ENCODE results near the gene METTL5. TPM values are rescaled to one million over a fixed set of nuclear protein-coding genes. Genes with fewer than 3 reads are reported as not detected.

METTL5 gene
- total RNA-seq, 1 experiment from 2014 or later, result 94.7 TPM

DNA sequence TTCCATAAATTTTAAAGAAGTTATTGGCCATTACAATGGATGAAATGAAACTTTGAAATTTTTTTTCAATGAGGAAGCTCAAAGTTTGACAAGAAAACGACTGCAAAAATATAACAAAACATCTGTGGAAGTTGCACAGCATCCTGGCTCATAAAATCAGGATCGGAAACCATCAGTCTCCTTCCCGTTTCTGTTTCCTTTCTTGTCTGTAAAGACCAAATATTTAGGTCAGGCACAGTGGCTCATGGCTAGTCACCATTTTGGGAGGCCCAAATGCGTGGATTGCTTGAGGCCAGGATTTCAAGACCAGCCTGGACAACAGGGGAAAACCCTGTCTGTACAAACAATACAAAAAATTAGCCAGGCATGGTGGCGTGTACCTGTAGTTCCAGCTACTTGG lies 53.7 kb downstream of the METTL5 start:
- peaks cover 4 to 7% of the 10 kb centered on the region in 2 experiments; a peak in 3 of 4 replicates for H3K4me1 Mint-ChIP-seq
- no peak overlapping the region for H2AK5ac ChIP-seq (ENCODE audit: insufficient read length, low read length)

More for the DNA sequence above, 53.7 kb downstream of the METTL5 start:
- H3T11ph ChIP-seq (ENCODE audit: low read length), result no peak overlapping the region
- H2AFZ ChIP-seq (ENCODE audit: low read length), result no peak overlapping the region
- H3K79me2 ChIP-seq (ENCODE audit: insufficient read depth, low read length), result no peaks in the 10 kb centered on the region
- H3K27ac Mint-ChIP-seq, result no peak overlapping the region
- no peak for DNase-seq
- H3K27me3 Mint-ChIP-seq (ENCODE audit: low read depth), result no peaks in the 10 kb centered on the region
- no peak overlapping the region for H3K9ac ChIP-seq (ENCODE audit: extremely low read depth, insufficient read length, low read length)
- H3K18ac ChIP-seq (ENCODE audit: insufficient read length, low read depth, low read length), result no peak overlapping the region
- no peaks in the 10 kb centered on the region for H4K20me1 ChIP-seq (ENCODE audit: control insufficient read depth, insufficient read depth, insufficient read length)
- no peak overlapping the region for H3K4ac ChIP-seq (ENCODE audit: low read depth, low read length)
- H2BK5ac ChIP-seq (ENCODE audit: insufficient read length, low read length), result no peak overlapping the region
- no peak overlapping the region for H3K4me2 ChIP-seq (ENCODE audit: insufficient read depth, insufficient read length, low read length)
- no peaks in the 10 kb centered on the region for H3K9me3 ChIP-seq (ENCODE audit: control insufficient read depth, low read depth, low read length)
- no peaks in the 10 kb centered on the region; a peak in 1 of 7 replicates for H3K36me3 Mint-ChIP-seq (ENCODE audit: insufficient read depth in 1 of 3, low read depth in 3 of 3)
- H2BK12ac ChIP-seq (ENCODE audit: insufficient read length, low read depth, low read length), result no peak overlapping the region
- no peak overlapping the region for H2BK120ac ChIP-seq (ENCODE audit: low read depth, low read length, poor library complexity, severe bottlenecking)
- no peaks in the 10 kb centered on the region for H3K4me1 ChIP-seq (ENCODE audit: insufficient read depth, low read length)
- H3K56ac ChIP-seq (ENCODE audit: insufficient read length, low read depth, low read length), result no peak overlapping the region
- H2BK15ac ChIP-seq (ENCODE audit: low read depth, low read length), result no peak overlapping the region; the same call in 1 of the 2 replicates
- no peak overlapping the region for H4K91ac ChIP-seq (ENCODE audit: insufficient read length, low read depth, low read length)
- no peaks in the 10 kb centered on the region for H3K9me3 Mint-ChIP-seq
- H3K27me3 ChIP-seq (ENCODE audit: insufficient read depth, low read length), result no peaks in the 10 kb centered on the region
- no CpG with 5 or more reads among the region's 5 CpGs for WGBS (ENCODE audit: extremely low coverage, insufficient read length, low lambda C conversion rate)
- H3K23me2 ChIP-seq (ENCODE audit: insufficient read length, low read depth, low read length, poor library complexity, severe bottlenecking), result no peaks in the 10 kb centered on the region
- no peaks in the 10 kb centered on the region for H3K79me1 ChIP-seq (ENCODE audit: insufficient read depth, low read depth, low read length, poor library complexity, severe bottlenecking)
- no peak overlapping the region for H3K27ac ChIP-seq (ENCODE audit: insufficient read length, low read depth, low read length)
- no peak overlapping the region for H4K5ac ChIP-seq (ENCODE audit: insufficient read length, low read depth, low read length)
- H3K23ac ChIP-seq (ENCODE audit: insufficient read length, low read depth, low read length), result no peak overlapping the region
- H3K4me3 Mint-ChIP-seq, result no peak overlapping the region
- TF ChIP-seq, protein P1, sequence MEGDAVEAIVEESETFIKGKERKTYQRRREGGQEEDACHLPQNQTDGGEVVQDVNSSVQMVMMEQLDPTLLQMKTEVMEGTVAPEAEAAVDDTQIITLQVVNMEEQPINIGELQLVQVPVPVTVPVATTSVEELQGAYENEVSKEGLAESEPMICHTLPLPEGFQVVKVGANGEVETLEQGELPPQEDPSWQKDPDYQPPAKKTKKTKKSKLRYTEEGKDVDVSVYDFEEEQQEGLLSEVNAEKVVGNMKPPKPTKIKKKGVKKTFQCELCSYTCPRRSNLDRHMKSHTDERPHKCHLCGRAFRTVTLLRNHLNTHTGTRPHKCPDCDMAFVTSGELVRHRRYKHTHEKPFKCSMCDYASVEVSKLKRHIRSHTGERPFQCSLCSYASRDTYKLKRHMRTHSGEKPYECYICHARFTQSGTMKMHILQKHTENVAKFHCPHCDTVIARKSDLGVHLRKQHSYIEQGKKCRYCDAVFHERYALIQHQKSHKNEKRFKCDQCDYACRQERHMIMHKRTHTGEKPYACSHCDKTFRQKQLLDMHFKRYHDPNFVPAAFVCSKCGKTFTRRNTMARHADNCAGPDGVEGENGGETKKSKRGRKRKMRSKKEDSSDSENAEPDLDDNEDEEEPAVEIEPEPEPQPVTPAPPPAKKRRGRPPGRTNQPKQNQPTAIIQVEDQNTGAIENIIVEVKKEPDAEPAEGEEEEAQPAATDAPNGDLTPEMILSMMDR (conservative IDR thresholded peaks at IDR 0.05), result no peak
- H4K8ac ChIP-seq (replicated peaks; ENCODE audit: insufficient read length, low read depth, low read length), result no peak overlapping the region
- H3K14ac ChIP-seq (ENCODE audit: insufficient read depth, low read length), result no peak overlapping the region
- H2BK20ac ChIP-seq (ENCODE audit: low read depth, low read length, poor library complexity, severe bottlenecking), result no peak overlapping the region

Data from H9 (cell line).